Heart left ventricle (tissue), 16 donors: ENCODE results near the gene DGAT2. TPM values are rescaled to one million over a fixed set of nuclear protein-coding genes. Genes with fewer than 3 reads are reported as not detected.

Experiments used
- ATAC-seq, 4 donors: fragments of 200-7000 bp; cut with Tn5 transposase; one replicate each; pipeline ENCODE4 v1.9.1; 2020 to 2022; ENCODE audit warnings: moderate library complexity in 4 of 4, mild to moderate bottlenecking in 3 of 4, moderate number of reproducible peaks in 1 of 4
- DNase-seq, 5 donors: peaks; one replicate each; pipeline ENCODE4 v3.0.0-alpha.2; 2020
- H3K27ac ChIP-seq, 12 donors: fragments of 200-600 bp; sonication (generic) in 4 of 12; one replicate each; pipeline versions ENCODE4 v1.5.0 to v1.8.0; 2016 to 2022; ENCODE audit warnings: mild to moderate bottlenecking in 2 of 12
- H3K27me3 ChIP-seq, 9 donors: fragments of 200-600 bp; sonication (generic) in 2 of 9; one replicate each; pipeline versions ENCODE4 v1.5.1 to v1.8.0; 2016 to 2022; ENCODE audit warnings: mild to moderate bottlenecking in 3 of 9
- H3K36me3 ChIP-seq, 9 donors: fragments of 200-600 bp; sonication (generic) in 2 of 9; one replicate each; pipeline versions ENCODE4 v1.5.0 to v1.8.0; 2018 to 2022; ENCODE audit warnings: mild to moderate bottlenecking in 2 of 9
- H3K4me1 ChIP-seq, 12 donors: fragments of 200-600 bp; sonication (generic) in 4 of 12; one replicate each; pipeline versions ENCODE4 v1.5.0 to v1.8.0; 2016 to 2022; ENCODE audit warnings: mild to moderate bottlenecking in 3 of 12
- H3K4me3 ChIP-seq, 12 donors: fragments of 200-600 bp; sonication (generic) in 4 of 12; one replicate each; pipeline versions ENCODE4 v1.5.0 to v1.8.0; 2017 to 2022; ENCODE audit warnings: mild to moderate bottlenecking in 9 of 12, moderate library complexity in 4 of 12
- H3K9me3 ChIP-seq, 12 donors: fragments of 200-600 bp; sonication (generic) in 4 of 12; one replicate each; pipeline versions ENCODE4 v1.5.0 to v1.8.0; 2016 to 2022; ENCODE audit warnings: mild to moderate bottlenecking in 1 of 12
- POLR2A ChIP-seq, 2 donors: fragments of 450-650 bp; IDR thresholded peaks; one replicate each; pipeline ENCODE4 v1.6.1; 2017; ENCODE audit warnings: antibody characterized with exemption in 2 of 2, mild to moderate bottlenecking in 2 of 2, moderate library complexity in 2 of 2
- WGBS, 4 donors: extraction: QIAGEN DNeasy Blood & Tissue Kit in 2 of 4; methylation state at CpG; one replicate each; pipeline versions ENCODE4 v1.1.5 to v1.1.7; 2013 to 2018; 5-methylcytosine and 5-hydroxymethylcytosine counted together
- intact Hi-C, 10 donors: fragments of 100-400 bp; cut with DNase I; formaldehyde crosslinking; loops; one replicate each; pipeline versions ENCODE4 v1.11.1 to v1.14.2; 2022
- polyA plus RNA-seq, 2 donors: library from polyadenylated mRNA; stranded (reverse); fragments of 200-250 nt; gene quantifications; one replicate each; pipeline ENCODE4 v1.2.3, GENCODE V29; 2013
- total RNA-seq, 9 donors: library from RNA; depleted of rRNA in 2 of 9; stranded (reverse); fragments of >200 nt in 2 of 9; fragmentation: NEBNext Ultra II Directional in 3 of 9; extraction: Animal tissue kit (Norgen Biotek cat#: 25700) in 3 of 9; gene quantifications; one replicate each; pipeline versions ENCODE4 v1.1.0 to v1.2.4, GENCODE V29; 2016 to 2023
- TF ChIP-seq, protein P1 (sequence below), 12 donors: fragments of 200-600 bp; sonication (generic) in 4 of 12; IDR thresholded peaks; one replicate each; pipeline versions ENCODE4 v1.5.0 to v1.8.0; 2018 to 2022; ENCODE audit warnings: antibody characterized with exemption in 12 of 12, mild to moderate bottlenecking in 5 of 12
- donor health status: ischemic (EF 13 %, LVEDD 7.1; RV severe dilation, severe dysfunction).
- donor health status: healthy with polysubstance abuse.
- donor health status: DM: no; HTN: yes; CAD: no.
- donor health status: DM: no; HTN: no; CAD: no.
- donor health status: ischemic (EF 25% LVEDD 6.9; RV normal size, moderate dysfunction).
- donor health status: ischemic (EF 25% LVEDD 5.7; RV mildly dilated, moderate dysfunction).
- donor health status: healthy.
- donor health status: DM: yes; HTN: yes; CAD: no.
- donor health status: ischemic (EF 35%, LVEDD 5.7; RV mildly dilated, moderate dysfunction).
- donor health status: nonischemic (EF 11% LVEDD 7.7; RV severe dilation, severe dysfunction).
- donor health status: DM: yes; HTN: yes; CAD: no.
- donor health status: PGD.
- donor health status: ischemic (EF 29% LVEDD 5.4; RV normal size, mild dysfunction).
- donor health status: nonischemic (EF 23%, LVEDD 6.1; RV moderate dilation, normal function).

The DGAT2 gene
- total and polyA plus RNA-seq, 11 donors = 4.0 to 48.3 (median 8.3) TPM

GRCh38 chr11:75771646-75772410 is 3.2 kb downstream of the DGAT2 start:
- no peaks in the 10 kb centered on the region for H3K9me3 ChIP-seq
- TF ChIP-seq POLR2A (IDR thresholded peaks at IDR 0.05) = no peak
- DNase-seq (peak in 1 of 5 donors; percentile 42), ATAC-seq (peak in 1 of 4 donors; percentile 13)
- peaks cover 0 to 64% (median 14%) of the 10 kb centered on the region in 12 donors for H3K4me1 ChIP-seq
- H3K27me3 ChIP-seq = peaks cover 0 to 23% (median 7%) of the 10 kb centered on the region in 9 donors
- 79 to 89% (median 86%) methylated on average over 6 of the region's 6 CpGs for WGBS, 4 donors
- no peak overlapping the region for H3K27ac ChIP-seq
- no peak overlapping the region for H3K4me3 ChIP-seq
- H3K36me3 ChIP-seq = no peaks in the 10 kb centered on the region
- intact Hi-C loops = loop anchor here in 1 of 10 donors (10.0 kb wide), 1 partner anchor 227 kb away; no protein-coding TSS in a partner anchor

GRCh38 chr11:75773595-75774353 is 5.2 kb downstream of the DGAT2 start:
- peak in 1 of 4 donors; percentile 32 for ATAC-seq
- no peak for DNase-seq
- no peaks in the 10 kb centered on the region for H3K9me3 ChIP-seq
- intact Hi-C loops = loop anchor here in 1 of 10 donors (10.0 kb wide), 1 partner anchor 229 kb away; no protein-coding TSS in a partner anchor
- TF ChIP-seq POLR2A (IDR thresholded peaks at IDR 0.05) = no peak
- H3K27me3 ChIP-seq = peaks cover 0 to 8% (median 2%) of the 10 kb centered on the region in 9 donors
- H3K27ac ChIP-seq = peak overlapping the region in 1 of 12 donors; percentile 49
- H3K36me3 ChIP-seq = no peaks in the 10 kb centered on the region
- no peak overlapping the region for H3K4me3 ChIP-seq
- peaks cover 0 to 63% (median 4%) of the 10 kb centered on the region in 12 donors for H3K4me1 ChIP-seq
- 75 to 91% (median 77%) methylated on average over 5 of the region's 5 CpGs for WGBS, 4 donors

- intact Hi-C loops = loop anchor here in 1 of 10 donors (10.0 kb wide), 1 partner anchor 230 kb away; no protein-coding TSS in a partner anchor
- WGBS, 4 donors = 90 to 96% (median 94%) methylated on average over 2 to 3 of the region's 3 CpGs
- ATAC-seq (no peak), DNase-seq (no peak)
- Histone ChIP-seq H3K36me3 (no peaks in the 10 kb centered on the region), H3K9me3 (no peaks in the 10 kb centered on the region), H3K4me1 (peaks cover 0 to 55% (median 0%) of the 10 kb centered on the region in 12 donors), H3K4me3 (no peak overlapping the region), H3K27ac (no peak overlapping the region), H3K27me3 (no peaks in the 10 kb centered on the region)
- TF ChIP-seq, protein P1, sequence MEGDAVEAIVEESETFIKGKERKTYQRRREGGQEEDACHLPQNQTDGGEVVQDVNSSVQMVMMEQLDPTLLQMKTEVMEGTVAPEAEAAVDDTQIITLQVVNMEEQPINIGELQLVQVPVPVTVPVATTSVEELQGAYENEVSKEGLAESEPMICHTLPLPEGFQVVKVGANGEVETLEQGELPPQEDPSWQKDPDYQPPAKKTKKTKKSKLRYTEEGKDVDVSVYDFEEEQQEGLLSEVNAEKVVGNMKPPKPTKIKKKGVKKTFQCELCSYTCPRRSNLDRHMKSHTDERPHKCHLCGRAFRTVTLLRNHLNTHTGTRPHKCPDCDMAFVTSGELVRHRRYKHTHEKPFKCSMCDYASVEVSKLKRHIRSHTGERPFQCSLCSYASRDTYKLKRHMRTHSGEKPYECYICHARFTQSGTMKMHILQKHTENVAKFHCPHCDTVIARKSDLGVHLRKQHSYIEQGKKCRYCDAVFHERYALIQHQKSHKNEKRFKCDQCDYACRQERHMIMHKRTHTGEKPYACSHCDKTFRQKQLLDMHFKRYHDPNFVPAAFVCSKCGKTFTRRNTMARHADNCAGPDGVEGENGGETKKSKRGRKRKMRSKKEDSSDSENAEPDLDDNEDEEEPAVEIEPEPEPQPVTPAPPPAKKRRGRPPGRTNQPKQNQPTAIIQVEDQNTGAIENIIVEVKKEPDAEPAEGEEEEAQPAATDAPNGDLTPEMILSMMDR (IDR thresholded peaks at IDR 0.05) = no peak
- TF ChIP-seq POLR2A (IDR thresholded peaks at IDR 0.05) = no peak
These were observed 6.5 kb downstream of the DGAT2 start for GRCh38 chr11:75775056-75775455.

GRCh38 chr11:75776546-75776945 is 8.0 kb downstream of the DGAT2 start:
- DNase-seq (no peak), ATAC-seq (no peak)
- no peaks in the 10 kb centered on the region for H3K36me3 ChIP-seq
- H3K27me3 ChIP-seq = no peaks in the 10 kb centered on the region
- peaks cover 0 to 47% (median 0%) of the 10 kb centered on the region in 12 donors for H3K4me1 ChIP-seq
- no peak overlapping the region for H3K27ac ChIP-seq
- H3K4me3 ChIP-seq = no peak overlapping the region
- WGBS, 4 donors = 86 to 95% (median 91%) methylated on average over 4 of the region's 4 CpGs
- H3K9me3 ChIP-seq = no peaks in the 10 kb centered on the region
- no peak for TF ChIP-seq POLR2A (IDR thresholded peaks at IDR 0.05)
- TF ChIP-seq, protein P1 (IDR thresholded peaks at IDR 0.05) = no peak
- intact Hi-C loops = loop anchor here in 1 of 10 donors (10.0 kb wide), 1 partner anchor 232 kb away; no protein-coding TSS in a partner anchor
